ENCODE measurements around the gene LDAH. TPM values are rescaled to one million over a fixed set of nuclear protein-coding genes. Genes with fewer than 3 reads are reported as not detected.

Gene LDAH
- 34.6 and 34.7 TPM in 2 replicates for total RNA-seq

DNA sequence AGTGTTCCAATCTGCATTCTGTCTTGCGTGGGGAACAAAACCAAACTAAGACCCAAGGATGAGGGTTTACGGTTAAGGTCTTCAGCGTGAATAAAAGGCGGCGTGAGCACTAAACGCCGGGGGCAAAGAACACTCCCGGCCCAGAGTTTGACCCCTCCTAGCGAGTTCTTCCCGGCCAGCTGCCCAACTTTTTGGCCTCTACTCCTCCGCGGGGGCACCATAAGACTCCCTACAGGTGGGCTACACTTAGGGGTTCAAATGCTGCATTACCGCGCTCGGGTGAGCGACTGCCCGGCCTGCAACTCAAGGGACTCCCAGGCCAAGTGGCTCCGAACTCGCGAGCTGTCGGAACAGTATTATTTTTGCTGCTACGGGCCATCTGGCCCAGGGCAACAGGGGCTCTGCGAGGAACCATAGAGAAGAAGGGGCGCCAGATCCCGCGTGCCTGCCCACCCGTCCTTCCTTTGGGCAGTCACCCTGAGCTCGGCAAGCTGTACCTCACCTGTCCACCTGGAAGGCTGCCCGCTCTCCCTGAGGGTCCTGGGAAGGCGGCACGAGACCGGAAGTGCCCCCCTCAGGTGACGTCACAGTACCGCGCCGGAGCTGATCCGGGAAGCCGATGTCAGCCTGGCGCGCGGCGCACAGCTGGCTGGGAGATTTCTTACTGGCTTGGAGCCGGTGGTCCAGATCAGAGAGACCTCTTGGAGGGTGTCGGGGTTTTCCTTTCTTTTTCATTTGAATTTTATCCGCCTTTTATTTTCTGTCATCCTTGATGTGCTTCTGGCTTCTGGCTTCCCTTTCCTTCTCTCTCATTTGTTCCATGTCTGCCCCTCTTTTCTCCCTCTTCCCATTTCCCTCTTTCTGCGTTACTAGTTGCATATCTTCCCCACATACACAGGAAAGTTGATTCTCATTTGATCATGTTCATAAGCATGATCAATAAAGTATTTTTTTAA is at the start of gene LDAH:
Gene LDAH (minus strand): TSS at position 567 of the 956 bp plus-strand sequence. CDS start 21,638 bp downstream, outside the sequence.
- H3K27me3 Mint-ChIP-seq (ENCODE audit: insufficient read depth), result no peaks in the 10 kb centered on the region
- DNase-seq (ENCODE audit: low spot score), result peak; percentile 74
- H3K4me3 Mint-ChIP-seq, result peak within 1 kb of the TSS; percentile 98
- H3K36me3 Mint-ChIP-seq (ENCODE audit: low read depth), result peaks cover 10% of the 10 kb centered on the region
- H3K27ac Mint-ChIP-seq, result peak within 1 kb of the TSS; percentile 98
- peaks cover 4% of the 10 kb centered on the region for H3K9me3 Mint-ChIP-seq
- intact Hi-C loops (cut with micrococcal nuclease), result loop anchor here (1.0 to 10.0 kb wide), 7 partner anchors 45 to 1461 kb away; partner anchors contain the start of genes HS1BP3, LAPTM4A, PUM2 and RHOB
- peaks cover 28% of the 10 kb centered on the region for H3K4me1 Mint-ChIP-seq (ENCODE audit: low read depth)

DNA sequence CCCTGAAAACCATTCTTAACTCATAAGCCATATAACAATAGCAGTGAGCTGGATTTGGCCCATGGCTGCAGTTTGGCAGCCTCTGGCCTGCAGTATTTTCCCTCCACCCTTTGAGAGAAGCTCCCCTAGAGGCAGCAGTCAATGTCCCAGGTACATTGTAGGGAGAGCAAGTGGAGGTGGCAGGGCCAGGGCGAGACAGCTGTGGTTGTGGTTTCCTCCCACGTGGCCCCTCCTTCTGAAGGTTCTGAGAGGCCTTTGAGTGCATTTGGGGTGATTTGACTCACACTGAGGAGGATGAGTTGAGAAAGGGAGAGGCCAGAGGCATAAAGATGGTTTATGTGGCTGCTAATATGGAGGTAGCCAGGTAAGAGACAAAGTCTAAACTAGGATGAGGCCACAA is 45.5 kb upstream of the LDAH start:
- Mint-ChIP-seq H3K27ac (peak overlapping the region; percentile 50), H3K9me3 (no peaks in the 10 kb centered on the region), H3K4me1 (ENCODE audit: low read depth) (peaks cover 14% of the 10 kb centered on the region), H3K27me3 (ENCODE audit: insufficient read depth) (peaks cover 44% of the 10 kb centered on the region), H3K4me3 (no peak overlapping the region), H3K36me3 (ENCODE audit: low read depth) (no peaks in the 10 kb centered on the region)
- intact Hi-C loops (cut with micrococcal nuclease), result loop anchor here (1.0 to 5.0 kb wide), 2 partner anchors 46 to 206 kb away; no protein-coding TSS in a partner anchor
- DNase-seq (ENCODE audit: low spot score), result peak; percentile 51

DNA sequence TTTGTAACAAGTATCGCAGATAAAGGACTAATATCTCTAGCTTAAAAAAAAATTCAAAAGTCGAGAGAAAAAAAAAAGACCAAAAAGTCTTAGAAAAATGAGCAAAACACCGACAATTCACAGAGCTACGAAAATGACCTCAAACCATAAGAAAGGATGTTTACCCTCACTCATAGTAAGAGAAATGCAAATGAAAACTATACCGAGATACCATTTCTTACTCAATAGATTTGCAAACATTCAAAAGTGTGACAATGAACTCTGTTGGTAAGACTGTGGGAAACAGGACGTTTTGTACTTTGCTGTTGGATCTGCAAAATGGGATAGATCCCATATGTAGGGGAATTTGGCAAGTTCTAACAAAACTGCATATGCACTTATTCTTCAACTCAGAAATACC is 39.9 kb upstream of the LDAH start:
- intact Hi-C loops (cut with micrococcal nuclease), result no loop called here
- H3K9me3 Mint-ChIP-seq, result no peaks in the 10 kb centered on the region
- H3K4me3 Mint-ChIP-seq, result no peak overlapping the region
- peaks cover 31% of the 10 kb centered on the region for H3K27me3 Mint-ChIP-seq (ENCODE audit: insufficient read depth)
- H3K4me1 Mint-ChIP-seq (ENCODE audit: low read depth), result no peaks in the 10 kb centered on the region
- H3K27ac Mint-ChIP-seq, result no peak overlapping the region
- no peak for DNase-seq (ENCODE audit: low spot score)
- H3K36me3 Mint-ChIP-seq (ENCODE audit: low read depth), result no peaks in the 10 kb centered on the region

DNA sequence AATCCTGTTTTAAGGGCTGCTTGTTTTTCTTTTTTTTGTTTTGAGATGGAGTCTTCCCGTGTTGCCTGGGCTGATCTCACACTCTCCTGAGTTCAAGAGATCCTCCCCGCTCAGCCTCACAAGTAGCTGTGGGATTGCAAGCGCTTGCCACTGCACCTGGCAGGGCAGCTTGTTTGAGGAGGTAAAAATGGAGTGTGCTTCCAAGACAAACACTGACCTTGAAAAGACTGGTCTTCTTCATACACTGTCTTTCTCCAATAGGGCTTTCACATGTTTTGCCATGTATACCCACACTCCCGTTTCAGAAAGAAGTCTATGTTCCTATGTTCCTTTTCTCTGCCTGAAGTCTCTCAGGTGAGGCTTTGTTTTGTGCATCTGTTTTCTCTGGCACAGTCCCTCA is 32.6 kb upstream of the LDAH start:
- H3K27me3 Mint-ChIP-seq (ENCODE audit: insufficient read depth), result peaks cover 2% of the 10 kb centered on the region
- H3K27ac Mint-ChIP-seq, result no peak overlapping the region
- intact Hi-C loops (cut with micrococcal nuclease), result no loop called here
- no peaks in the 10 kb centered on the region for H3K36me3 Mint-ChIP-seq (ENCODE audit: low read depth)
- H3K4me1 Mint-ChIP-seq (ENCODE audit: low read depth), result no peaks in the 10 kb centered on the region
- H3K4me3 Mint-ChIP-seq, result no peak overlapping the region
- no peaks in the 10 kb centered on the region for H3K9me3 Mint-ChIP-seq
- no peak for DNase-seq (ENCODE audit: low spot score)

DNA sequence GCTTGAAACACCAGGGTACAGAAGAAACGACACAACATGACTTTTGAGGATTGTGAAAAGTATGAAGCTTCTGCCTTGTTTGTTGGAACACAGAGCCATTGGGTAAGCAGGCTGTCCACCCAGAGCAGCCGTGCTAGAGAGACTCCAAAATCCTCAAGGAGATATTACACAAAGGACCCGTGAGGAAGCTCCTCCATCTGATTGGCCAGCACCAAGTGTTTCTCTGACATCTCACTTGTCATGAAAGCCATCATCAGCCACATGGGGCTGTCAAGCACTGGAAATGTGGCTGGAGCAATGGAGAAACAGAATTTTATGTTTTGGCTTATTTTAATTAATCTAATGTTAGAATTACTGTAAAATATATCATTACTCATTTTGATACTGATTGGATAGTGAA is 29.8 kb upstream of the LDAH start:
- intact Hi-C loops (cut with micrococcal nuclease), result no loop called here
- no peak overlapping the region for H3K27ac Mint-ChIP-seq
- no peaks in the 10 kb centered on the region for H3K4me1 Mint-ChIP-seq (ENCODE audit: low read depth)
- H3K9me3 Mint-ChIP-seq, result no peaks in the 10 kb centered on the region
- no peak for DNase-seq (ENCODE audit: low spot score)
- H3K4me3 Mint-ChIP-seq, result no peak overlapping the region
- H3K27me3 Mint-ChIP-seq (ENCODE audit: insufficient read depth), result peaks cover 2% of the 10 kb centered on the region
- no peaks in the 10 kb centered on the region for H3K36me3 Mint-ChIP-seq (ENCODE audit: low read depth)

DNA sequence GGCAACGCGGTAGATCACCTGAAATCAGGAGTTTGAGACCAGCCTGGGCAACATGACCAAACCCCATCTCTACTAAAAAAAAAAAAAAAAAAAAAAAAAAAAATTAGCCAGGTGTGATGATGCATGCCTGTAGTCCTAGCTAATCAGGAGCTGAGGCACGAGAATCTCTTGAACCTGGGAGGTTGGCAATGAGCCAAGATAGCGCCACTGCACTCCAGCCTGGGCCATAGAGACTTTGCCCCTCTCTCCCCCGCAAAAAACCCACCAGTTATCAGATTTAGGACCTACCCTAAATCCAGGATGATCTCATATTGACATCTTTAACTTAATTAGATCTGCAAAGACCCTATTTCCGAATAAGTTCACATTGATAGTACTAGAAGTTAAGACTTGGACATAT is 29.2 kb upstream of the LDAH start:
- Mint-ChIP-seq H3K9me3 (no peaks in the 10 kb centered on the region), H3K4me3 (no peak overlapping the region), H3K4me1 (ENCODE audit: low read depth) (no peaks in the 10 kb centered on the region), H3K27me3 (ENCODE audit: insufficient read depth) (peaks cover 2% of the 10 kb centered on the region), H3K36me3 (ENCODE audit: low read depth) (no peaks in the 10 kb centered on the region), H3K27ac (no peak overlapping the region)
- intact Hi-C loops (cut with micrococcal nuclease), result no loop called here
- no peak for DNase-seq (ENCODE audit: low spot score)

DNA sequence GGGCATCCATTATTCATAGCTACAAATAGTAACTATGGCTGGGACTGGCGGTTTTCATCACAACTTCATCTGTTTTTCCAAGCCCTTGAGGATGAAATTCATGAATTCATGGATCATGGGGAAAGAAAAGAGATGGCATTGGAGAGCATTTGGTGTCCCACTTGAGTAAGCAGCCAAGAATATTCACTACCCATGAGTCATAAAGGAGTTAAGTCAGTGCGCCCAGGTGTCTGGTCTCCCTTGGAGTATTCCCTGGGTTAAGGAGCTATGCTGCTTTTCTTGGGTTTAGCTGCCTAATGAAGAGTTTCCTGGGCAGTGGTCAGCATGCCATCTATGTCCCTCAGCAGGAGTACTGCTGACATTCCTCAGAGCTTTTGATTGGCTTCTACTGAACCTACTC is 21.3 kb upstream of the LDAH start:
- Mint-ChIP-seq H3K4me1 (ENCODE audit: low read depth) (no peaks in the 10 kb centered on the region), H3K4me3 (no peak overlapping the region), H3K36me3 (ENCODE audit: low read depth) (no peaks in the 10 kb centered on the region), H3K9me3 (no peaks in the 10 kb centered on the region), H3K27me3 (ENCODE audit: insufficient read depth) (peaks cover 20% of the 10 kb centered on the region), H3K27ac (no peak overlapping the region)
- intact Hi-C loops (cut with micrococcal nuclease), result no loop called here
- DNase-seq (ENCODE audit: low spot score), result no peak

DNA sequence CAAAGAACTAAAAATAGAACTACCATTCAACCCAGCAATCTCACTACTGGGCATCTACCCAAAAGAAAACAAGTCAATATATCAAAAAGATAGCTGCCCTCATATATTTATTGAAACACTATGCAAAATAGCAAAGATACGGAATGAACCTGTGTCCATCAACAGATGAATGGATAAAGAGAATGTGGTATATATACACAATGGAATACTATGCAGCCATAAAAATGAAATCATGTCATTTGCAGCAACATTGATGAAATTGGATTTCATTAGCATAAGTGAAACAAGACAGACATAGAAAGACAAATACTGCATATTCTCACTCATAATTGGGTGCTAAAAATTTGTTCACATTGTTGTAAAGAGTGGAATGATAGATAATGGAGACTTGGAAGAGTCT is 16.2 kb upstream of the LDAH start:
- H3K27me3 Mint-ChIP-seq (ENCODE audit: insufficient read depth), result peaks cover 27% of the 10 kb centered on the region
- H3K27ac Mint-ChIP-seq, result no peak overlapping the region
- H3K36me3 Mint-ChIP-seq (ENCODE audit: low read depth), result no peaks in the 10 kb centered on the region
- no peak for DNase-seq (ENCODE audit: low spot score)
- intact Hi-C loops (cut with micrococcal nuclease), result no loop called here
- no peak overlapping the region for H3K4me3 Mint-ChIP-seq
- H3K9me3 Mint-ChIP-seq, result no peaks in the 10 kb centered on the region
- no peaks in the 10 kb centered on the region for H3K4me1 Mint-ChIP-seq (ENCODE audit: low read depth)

DNA sequence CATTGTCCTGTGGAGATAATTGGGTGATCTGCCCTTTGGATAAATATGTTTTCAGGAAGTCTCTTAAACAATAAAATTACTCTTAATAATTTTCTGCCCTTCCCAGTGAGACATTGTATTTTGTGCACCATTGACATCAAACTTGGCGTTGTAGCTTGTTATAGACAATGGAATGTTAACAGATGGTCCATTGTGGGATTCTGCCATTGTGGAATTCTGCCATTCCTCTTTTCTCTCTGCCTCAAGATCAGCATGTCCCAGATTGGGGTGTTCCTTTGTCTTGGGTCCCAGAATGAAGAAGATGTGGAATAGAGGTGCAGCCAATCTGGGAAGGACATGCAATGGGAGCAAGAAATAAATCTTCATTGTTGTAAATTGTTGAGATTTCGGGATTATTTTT is 15.1 kb upstream of the LDAH start:
- Mint-ChIP-seq H3K4me3 (no peak overlapping the region), H3K27me3 (ENCODE audit: insufficient read depth) (peaks cover 32% of the 10 kb centered on the region), H3K9me3 (no peaks in the 10 kb centered on the region), H3K4me1 (ENCODE audit: low read depth) (no peaks in the 10 kb centered on the region), H3K27ac (no peak overlapping the region), H3K36me3 (ENCODE audit: low read depth) (no peaks in the 10 kb centered on the region)
- no peak for DNase-seq (ENCODE audit: low spot score)
- intact Hi-C loops (cut with micrococcal nuclease), result no loop called here

DNA sequence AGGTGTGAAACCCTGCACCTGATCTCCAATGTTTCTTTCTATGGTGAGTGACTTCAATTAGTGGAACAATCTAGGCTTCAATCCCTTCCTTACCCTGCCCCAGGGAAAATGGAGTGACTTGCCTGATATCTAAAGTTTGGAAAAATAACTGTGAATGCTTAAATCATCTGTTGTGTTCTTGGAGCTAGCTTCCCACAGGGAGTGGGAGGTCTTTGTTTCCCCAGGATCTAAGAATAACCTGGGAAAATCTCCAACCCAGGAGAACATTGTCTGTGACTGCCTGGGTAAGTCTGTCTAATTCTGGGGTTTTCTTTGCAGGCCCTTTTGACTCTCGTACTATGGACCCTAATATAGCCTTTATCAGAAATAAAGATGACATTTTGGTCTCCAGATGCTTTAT is 13.6 kb upstream of the LDAH start:
- H3K36me3 Mint-ChIP-seq (ENCODE audit: low read depth), result no peaks in the 10 kb centered on the region
- no peak overlapping the region for H3K4me3 Mint-ChIP-seq
- intact Hi-C loops (cut with micrococcal nuclease), result no loop called here
- no peak overlapping the region for H3K27ac Mint-ChIP-seq
- peaks cover 34% of the 10 kb centered on the region for H3K27me3 Mint-ChIP-seq (ENCODE audit: insufficient read depth)
- no peaks in the 10 kb centered on the region for H3K9me3 Mint-ChIP-seq
- H3K4me1 Mint-ChIP-seq (ENCODE audit: low read depth), result no peaks in the 10 kb centered on the region
- DNase-seq (ENCODE audit: low spot score), result no peak

DNA sequence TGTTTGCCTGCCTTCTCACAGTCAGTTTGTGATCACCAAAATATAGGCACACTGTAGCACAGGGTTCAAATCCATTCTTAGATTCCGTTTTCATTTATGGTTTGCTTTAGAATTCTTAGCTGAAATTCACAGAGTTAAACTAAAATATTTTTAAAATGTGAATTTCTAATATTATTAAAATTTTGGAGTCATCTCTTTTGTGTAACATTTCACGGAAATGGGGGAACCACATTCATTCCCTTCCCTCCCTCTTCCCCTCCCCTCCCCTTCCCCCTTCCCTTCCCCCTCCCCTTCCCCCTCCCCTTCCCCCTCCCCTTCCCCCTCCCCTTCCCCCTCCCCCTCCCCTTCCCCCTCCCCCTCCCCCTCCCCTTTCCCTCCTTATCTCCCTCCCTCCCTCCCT is 11.4 kb upstream of the LDAH start:
- peaks cover 41% of the 10 kb centered on the region for H3K27me3 Mint-ChIP-seq (ENCODE audit: insufficient read depth)
- intact Hi-C loops (cut with micrococcal nuclease), result no loop called here
- H3K27ac Mint-ChIP-seq, result no peak overlapping the region
- peaks cover 3% of the 10 kb centered on the region for H3K9me3 Mint-ChIP-seq
- DNase-seq (ENCODE audit: low spot score), result no peak
- no peak overlapping the region for H3K4me3 Mint-ChIP-seq
- no peaks in the 10 kb centered on the region for H3K36me3 Mint-ChIP-seq (ENCODE audit: low read depth)
- H3K4me1 Mint-ChIP-seq (ENCODE audit: low read depth), result no peaks in the 10 kb centered on the region

DNA sequence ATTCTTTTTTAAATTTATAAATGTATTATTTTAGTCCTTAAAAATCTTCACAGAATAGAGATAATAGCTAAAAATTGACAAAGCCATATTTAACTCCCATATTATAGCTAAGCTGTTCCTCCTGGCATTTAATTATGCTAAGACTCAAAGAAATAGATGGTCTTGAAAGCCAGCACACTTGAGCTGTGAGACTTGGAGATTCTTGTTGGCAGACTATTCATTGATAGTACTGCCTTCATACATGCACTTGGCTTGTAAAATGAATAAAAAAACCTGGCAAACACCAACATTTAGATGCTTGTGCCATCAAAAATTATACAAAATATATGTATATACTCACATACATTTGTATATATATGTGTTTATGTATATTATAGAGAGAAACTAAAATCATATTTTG is 9.7 kb upstream of the LDAH start:
- Mint-ChIP-seq H3K9me3 (peaks cover 3% of the 10 kb centered on the region), H3K4me3 (no peak overlapping the region), H3K27me3 (ENCODE audit: insufficient read depth) (peaks cover 36% of the 10 kb centered on the region), H3K36me3 (ENCODE audit: low read depth) (no peaks in the 10 kb centered on the region), H3K27ac (no peak overlapping the region), H3K4me1 (ENCODE audit: low read depth) (no peaks in the 10 kb centered on the region)
- no peak for DNase-seq (ENCODE audit: low spot score)
- intact Hi-C loops (cut with micrococcal nuclease), result no loop called here

DNA sequence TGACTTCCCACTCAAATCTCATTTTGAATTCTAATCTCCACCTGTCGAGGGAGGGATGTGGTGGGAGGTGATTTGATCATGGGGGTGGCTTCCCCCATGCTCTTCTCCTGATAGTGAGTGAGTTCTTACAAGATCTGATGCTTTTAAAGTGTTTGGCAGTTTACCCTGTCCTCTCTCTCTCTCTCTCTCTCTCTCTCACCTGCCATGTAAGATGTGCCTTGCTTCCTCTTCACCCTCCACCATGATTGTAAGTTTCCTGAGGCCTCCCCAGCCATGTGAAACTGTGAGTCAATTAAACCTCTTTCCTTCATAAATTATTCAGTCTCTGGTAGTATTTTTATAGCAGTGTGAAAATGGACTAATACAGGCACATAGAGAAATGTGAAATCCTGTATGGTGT is 7.0 kb upstream of the LDAH start:
- Mint-ChIP-seq H3K9me3 (peaks cover 3% of the 10 kb centered on the region), H3K4me1 (ENCODE audit: low read depth) (no peaks in the 10 kb centered on the region), H3K36me3 (ENCODE audit: low read depth) (no peaks in the 10 kb centered on the region), H3K27me3 (ENCODE audit: insufficient read depth) (peaks cover 24% of the 10 kb centered on the region), H3K4me3 (no peak overlapping the region), H3K27ac (no peak overlapping the region)
- intact Hi-C loops (cut with micrococcal nuclease), result loop anchor here (10.0 kb wide), 1 partner anchor 385 kb away; the partner anchor contains the start of gene RHOB
- DNase-seq (ENCODE audit: low spot score), result no peak

Data from activated T-helper 1 cell treated with anti-CD3 and anti-CD28 coated beads, Interleukin-12 subunit alpha, Interleukin-12 subunit beta, Interleukin-2, Interleukin-4 antibody, amounts not matched to agents 30 ng/mL and 10 ng/mL and 1 ng/mL, durations not matched to agents 14 hours and 24 hours and 36 hours (primary cell).